Retinal pigment epithelial cell (primary cell): ENCODE data around the gene RABEP2.

Experiments used
- DNase-seq: peaks from one replicate; pipeline ENCODE4 v3.0.0-alpha.2; 2010; ENCODE audit warnings: low read depth
- H3K4me3 ChIP-seq: 2 replicates; pipeline ENCODE4 v1.5.1; 2011; ENCODE audit warnings: mild to moderate bottlenecking, low read length, control low read depth, moderate library complexity
- TF ChIP-seq, protein P1 (sequence below): conservative IDR thresholded peaks from 2 replicates; pipeline ENCODE4 v1.5.1; 2011; ENCODE audit warnings: low read depth, low read length, control low read depth, inconsistent platforms

RABEP2 gene

DNA sequence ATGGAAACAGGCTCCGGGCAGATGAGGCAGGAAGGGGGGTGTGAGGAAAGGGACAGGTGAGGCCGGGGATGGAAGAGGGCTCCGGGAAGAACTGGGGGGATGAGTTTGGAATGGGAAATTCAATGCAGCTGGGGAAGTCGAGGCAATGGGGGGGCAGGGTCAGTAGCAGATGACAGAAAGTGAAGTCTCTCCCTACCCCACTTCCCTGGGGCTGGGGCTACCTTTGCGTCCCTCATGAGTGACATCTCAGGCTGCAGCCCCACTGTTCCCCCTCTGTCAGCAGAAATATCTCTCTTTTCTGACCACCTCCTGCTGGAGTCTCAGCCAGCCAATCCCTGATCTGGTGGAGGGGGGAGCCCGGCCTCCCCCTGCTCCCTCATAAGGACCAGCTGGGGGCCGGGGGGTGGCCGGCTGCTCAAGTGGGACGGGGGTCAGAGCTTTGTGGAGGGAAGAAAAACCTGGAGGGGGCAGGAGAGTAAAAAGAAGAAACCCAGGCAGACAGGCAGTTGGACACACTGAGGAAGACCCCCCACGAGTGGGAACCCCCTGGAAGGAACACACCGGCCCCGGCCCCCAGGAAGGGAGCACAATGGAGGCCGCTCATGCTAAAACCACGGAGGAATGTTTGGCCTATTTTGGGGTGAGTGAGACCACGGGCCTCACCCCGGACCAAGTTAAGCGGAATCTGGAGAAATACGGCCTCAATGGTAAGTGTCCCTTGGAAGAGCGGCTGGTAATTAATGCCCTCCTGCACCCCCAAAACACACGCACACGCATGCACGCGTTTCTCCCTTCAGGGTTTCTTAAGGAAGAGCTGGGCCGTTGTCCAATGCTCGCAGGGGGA, 46.7 kb downstream of the RABEP2 start, which contains the start of gene ATP2A1:
Gene ATP2A1, plus strand, starts transcription at position 406 of the 844 bp plus-strand sequence. Its CDS starts 184 bp downstream, at position 590.
- TF ChIP-seq, protein P1, sequence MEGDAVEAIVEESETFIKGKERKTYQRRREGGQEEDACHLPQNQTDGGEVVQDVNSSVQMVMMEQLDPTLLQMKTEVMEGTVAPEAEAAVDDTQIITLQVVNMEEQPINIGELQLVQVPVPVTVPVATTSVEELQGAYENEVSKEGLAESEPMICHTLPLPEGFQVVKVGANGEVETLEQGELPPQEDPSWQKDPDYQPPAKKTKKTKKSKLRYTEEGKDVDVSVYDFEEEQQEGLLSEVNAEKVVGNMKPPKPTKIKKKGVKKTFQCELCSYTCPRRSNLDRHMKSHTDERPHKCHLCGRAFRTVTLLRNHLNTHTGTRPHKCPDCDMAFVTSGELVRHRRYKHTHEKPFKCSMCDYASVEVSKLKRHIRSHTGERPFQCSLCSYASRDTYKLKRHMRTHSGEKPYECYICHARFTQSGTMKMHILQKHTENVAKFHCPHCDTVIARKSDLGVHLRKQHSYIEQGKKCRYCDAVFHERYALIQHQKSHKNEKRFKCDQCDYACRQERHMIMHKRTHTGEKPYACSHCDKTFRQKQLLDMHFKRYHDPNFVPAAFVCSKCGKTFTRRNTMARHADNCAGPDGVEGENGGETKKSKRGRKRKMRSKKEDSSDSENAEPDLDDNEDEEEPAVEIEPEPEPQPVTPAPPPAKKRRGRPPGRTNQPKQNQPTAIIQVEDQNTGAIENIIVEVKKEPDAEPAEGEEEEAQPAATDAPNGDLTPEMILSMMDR = no peak
- peak within 1 kb of the TSS; percentile 68 for H3K4me3 ChIP-seq
- DNase-seq = no peak

DNA sequence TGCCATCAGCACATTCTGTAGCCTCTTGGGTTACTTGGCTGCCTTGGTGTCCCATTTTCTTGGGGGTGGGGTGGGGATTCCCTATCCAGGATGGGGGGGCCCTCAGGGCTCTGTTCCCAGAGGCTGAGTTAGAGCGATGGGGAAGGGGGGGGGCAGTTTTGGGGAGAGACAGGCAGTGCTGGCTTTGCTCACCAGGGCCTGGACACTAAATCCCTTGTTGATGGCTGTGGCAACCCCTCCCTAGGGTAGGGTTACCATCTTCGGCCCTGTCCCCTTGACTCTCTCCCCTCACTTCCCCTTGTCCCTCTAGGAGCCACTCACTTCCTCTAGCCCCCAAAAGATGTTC, 47.4 kb downstream of the RABEP2 start:
- H3K4me3 ChIP-seq = no peak overlapping the region
- DNase-seq = no peak
- TF ChIP-seq, protein P1 = no peak

DNA sequence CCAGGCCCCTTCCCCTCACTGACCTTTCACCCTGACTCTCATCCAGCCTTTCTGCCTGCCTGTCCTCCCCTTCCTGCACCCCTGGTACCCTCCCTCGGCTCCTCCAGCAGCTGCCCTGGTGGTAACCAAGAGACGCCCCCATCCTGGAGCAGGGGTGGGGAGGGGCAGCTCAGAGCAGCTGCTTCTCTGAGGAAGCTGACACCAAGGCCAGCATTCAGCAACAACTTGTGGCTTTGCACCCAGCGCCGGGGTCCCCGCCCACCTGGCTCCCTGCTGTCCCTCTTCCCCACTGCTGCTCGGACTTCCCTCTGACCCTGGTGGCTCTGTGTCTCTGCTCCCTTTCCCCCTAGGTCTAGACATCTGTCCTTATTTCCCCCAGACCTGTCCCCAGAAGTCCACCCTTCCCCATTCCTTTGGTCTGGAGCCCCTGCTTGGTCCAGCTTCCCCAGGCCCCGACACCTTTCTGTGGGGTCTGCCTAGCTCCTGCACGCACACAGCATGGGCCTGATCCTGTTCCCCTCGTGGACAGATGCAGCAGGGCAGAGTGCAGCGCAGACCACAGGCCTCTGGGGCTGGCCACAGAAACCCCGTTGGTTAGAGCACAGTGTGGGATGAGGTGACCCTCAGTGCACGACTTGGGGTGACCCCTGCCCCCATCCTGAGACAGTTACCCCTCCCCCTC, 47.9 kb downstream of the RABEP2 start:
- H3K4me3 ChIP-seq = no peak overlapping the region
- DNase-seq = no peak
- TF ChIP-seq, protein P1 = no peak

DNA sequence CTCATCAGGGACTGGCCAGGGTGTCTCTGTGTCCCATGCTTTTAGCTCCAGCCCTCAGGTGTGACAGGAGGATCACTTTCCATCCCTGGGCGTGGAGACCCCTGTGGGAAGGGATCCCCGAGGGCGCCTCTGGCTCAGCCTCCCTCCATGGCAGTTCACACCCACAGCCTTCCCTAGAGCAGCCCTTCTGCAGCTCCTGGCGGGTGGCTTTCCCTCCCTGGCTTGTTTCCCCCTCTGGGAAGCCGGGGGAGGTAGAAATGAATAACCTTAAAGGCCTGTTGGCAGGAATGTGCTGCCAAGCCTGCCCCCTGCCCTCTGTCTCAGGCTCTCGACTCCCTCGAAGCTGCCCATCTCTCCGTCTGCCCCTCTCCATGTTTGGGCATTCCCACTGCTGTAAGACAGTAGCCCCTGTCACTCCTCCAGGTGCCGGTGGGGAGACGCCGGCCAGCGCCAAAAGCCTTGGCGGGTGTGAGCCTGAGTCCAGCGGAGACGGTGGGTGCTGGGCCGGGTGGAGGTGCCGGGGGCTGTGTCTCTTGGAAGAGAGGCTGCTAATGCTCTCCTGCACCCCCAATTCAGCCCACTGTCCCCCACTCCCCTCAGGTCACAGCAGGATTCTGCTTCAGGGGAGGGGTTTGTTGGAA, 48.9 kb downstream of the RABEP2 start:
- H3K4me3 ChIP-seq = no peak overlapping the region
- DNase-seq = no peak
- TF ChIP-seq, protein P1 = no peak

DNA sequence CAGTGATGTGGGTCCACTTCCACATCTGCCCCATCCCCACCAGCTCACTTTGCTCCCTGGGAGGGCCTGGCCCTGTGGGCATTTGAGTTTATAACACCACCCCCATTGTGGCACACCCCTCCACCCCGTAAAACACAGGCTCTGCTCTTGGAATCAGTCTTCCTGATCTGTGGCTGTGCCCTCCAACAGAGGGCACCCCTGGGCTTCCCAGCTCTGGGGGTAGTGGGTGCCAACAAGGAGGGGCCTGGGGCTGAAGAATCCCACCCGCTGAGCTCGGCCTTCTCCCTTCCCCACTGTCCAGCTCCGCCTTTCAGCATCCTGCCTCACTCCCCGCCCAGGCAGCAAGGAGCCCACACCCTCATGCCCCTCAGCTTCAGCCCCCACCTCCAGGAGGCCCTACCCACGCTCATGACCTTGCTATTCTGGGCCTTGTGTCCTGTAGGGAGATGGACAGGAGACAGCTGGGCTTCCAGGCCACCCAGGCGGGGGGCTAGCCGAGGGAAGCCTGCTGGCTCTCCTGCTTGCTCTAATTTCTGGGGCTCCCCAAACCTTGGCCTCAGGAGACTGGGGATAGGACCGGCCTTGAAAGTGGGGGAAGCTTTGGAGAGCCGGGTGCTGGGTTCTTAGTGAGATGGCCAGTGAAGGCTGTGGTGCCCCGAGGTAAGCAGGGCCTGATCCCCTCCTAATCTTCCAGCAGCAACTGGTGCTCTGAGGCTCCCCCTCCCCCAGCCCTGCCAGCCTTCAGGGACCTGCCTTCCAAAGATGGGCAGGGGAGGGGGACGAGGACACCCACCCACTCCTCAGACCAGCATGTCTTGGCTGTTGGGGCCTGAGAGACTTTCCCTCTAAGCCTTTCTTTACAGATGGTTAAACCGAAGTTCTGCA, 49.7 kb downstream of the RABEP2 start:
- TF ChIP-seq, protein P1 = peak; percentile 10
- no peak for DNase-seq
- H3K4me3 ChIP-seq = no peak overlapping the region

DNA sequence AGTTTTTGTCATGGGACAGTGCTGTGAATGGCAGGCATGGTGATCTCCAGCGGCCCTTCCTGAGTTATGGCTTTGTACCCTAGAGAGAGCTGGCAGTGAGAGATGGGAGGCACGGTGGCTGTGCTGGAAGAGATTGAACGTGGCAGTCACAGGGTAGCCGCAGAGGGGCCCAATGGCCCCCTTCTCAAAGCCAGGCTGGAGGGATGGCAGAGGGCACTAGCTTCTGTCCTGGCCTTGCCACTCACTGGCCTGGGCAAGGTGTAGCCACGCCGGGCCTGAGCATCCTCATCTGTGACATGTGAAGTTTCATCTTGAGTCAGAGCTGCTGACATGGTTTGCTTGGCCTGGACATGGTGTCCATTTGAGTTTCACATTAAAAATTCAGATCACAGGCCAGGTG, 50.6 kb downstream of the RABEP2 start:
- DNase-seq = no peak
- TF ChIP-seq, protein P1 = no peak
- H3K4me3 ChIP-seq = no peak overlapping the region
